Osteocyte (in vitro differentiated cells): ENCODE results near the gene LUC7L. TPM values are rescaled to one million over a fixed set of nuclear protein-coding genes. Genes with fewer than 3 reads are reported as not detected.

ENCODE experiments used
- DNase-seq: peaks from one replicate; pipeline ENCODE4 v3.0.0; 2021; ENCODE audit warnings: mixed read lengths; ENCODE audit not compliant: unreplicated experiment; ENCODE audit errors: extremely low spot score
- H3K27ac Mint-ChIP-seq: one replicate; pipeline ENCODE4 v1.8.0; 2021; ENCODE audit warnings: mild to moderate bottlenecking, mixed read lengths; ENCODE audit not compliant: unreplicated experiment
- H3K27me3 Mint-ChIP-seq: one replicate; pipeline ENCODE4 v1.8.0; 2021; ENCODE audit warnings: mixed read lengths; ENCODE audit not compliant: unreplicated experiment
- H3K36me3 Mint-ChIP-seq: one replicate; pipeline ENCODE4 v1.8.0; 2021; ENCODE audit warnings: mixed read lengths; ENCODE audit not compliant: unreplicated experiment
- H3K4me1 Mint-ChIP-seq: one replicate; pipeline ENCODE4 v1.8.0; 2021; ENCODE audit warnings: mixed read lengths; ENCODE audit not compliant: unreplicated experiment
- H3K4me3 Mint-ChIP-seq: one replicate; pipeline ENCODE4 v1.8.0; 2021; ENCODE audit warnings: mild to moderate bottlenecking, moderate library complexity, mixed read lengths; ENCODE audit not compliant: unreplicated experiment
- H3K9me3 Mint-ChIP-seq: one replicate; pipeline ENCODE4 v1.8.0; 2021; ENCODE audit warnings: mixed read lengths; ENCODE audit not compliant: unreplicated experiment
- CTCF ChIP-seq: fragments of 200-600 bp; sonication (generic); IDR thresholded peaks from 2 replicates; pipeline ENCODE4 v1.5.0; 2021; ENCODE audit warnings: antibody characterized with exemption, mild to moderate bottlenecking, moderate library complexity
- total RNA-seq: library from RNA; stranded (reverse); gene quantifications from 2 replicates; pipeline ENCODE4 v1.2.1, GENCODE V29; 2021

Gene LUC7L
- total RNA-seq, 1 donor from 2014 or later: 104 TPM

DNA sequence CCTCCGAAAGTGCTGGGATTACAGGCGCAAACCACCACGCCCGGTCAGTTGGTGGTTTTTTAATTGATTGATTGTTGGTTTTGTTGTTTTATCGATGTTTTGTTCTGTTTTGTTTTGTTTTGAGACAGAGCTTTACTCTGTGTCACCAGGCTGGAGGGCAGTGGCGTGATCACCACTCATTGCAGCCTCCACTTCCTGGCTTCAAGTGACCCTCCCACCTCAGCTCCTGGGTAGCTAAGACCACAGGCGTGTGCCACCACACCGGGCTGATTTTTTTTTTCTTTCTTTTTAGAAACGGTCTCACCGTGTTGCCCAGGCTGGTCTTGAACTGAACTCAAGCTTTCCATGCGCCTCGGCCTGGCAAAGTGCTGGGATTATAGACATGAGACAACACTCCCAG lies 17.8 kb upstream of the LUC7L start:
- Mint-ChIP-seq H3K4me3 (no peak overlapping the region), H3K27ac (no peak overlapping the region), H3K36me3 (peaks cover 7% of the 10 kb centered on the region), H3K4me1 (peaks cover 6% of the 10 kb centered on the region), H3K9me3 (no peaks in the 10 kb centered on the region), H3K27me3 (no peaks in the 10 kb centered on the region)
- no peak for TF ChIP-seq CTCF
- no peak for DNase-seq

DNA sequence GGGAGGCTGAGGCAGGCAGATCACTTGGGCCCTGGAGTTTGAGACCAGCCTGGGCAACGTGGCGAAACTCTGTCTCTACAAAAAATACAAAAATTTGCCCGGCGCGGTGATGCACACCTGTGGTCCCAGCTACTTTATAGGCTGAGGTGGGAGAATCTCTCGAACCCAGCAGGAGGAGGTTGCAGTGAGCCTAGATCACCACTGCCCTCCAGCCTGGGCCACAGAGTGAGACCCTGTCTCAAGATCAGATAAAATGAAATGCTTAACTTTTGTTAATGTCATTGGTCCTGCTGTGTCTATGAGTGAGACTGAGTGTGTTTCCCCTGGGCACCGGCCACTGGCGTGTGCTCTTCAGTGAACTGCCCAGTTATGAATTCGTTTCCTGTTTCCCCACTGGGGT lies 15.9 kb upstream of the LUC7L start:
- H3K27me3 Mint-ChIP-seq: no peaks in the 10 kb centered on the region
- H3K36me3 Mint-ChIP-seq: no peaks in the 10 kb centered on the region
- peak overlapping the region; percentile 15 for H3K27ac Mint-ChIP-seq
- DNase-seq: no peak
- no peak overlapping the region for H3K4me3 Mint-ChIP-seq
- peaks cover 6% of the 10 kb centered on the region for H3K4me1 Mint-ChIP-seq
- TF ChIP-seq CTCF: no peak
- no peaks in the 10 kb centered on the region for H3K9me3 Mint-ChIP-seq

- no peak for TF ChIP-seq CTCF
- H3K4me1 Mint-ChIP-seq: peaks cover 6% of the 10 kb centered on the region
- H3K4me3 Mint-ChIP-seq: no peak overlapping the region
- H3K27me3 Mint-ChIP-seq: no peaks in the 10 kb centered on the region
- H3K36me3 Mint-ChIP-seq: no peaks in the 10 kb centered on the region
- H3K27ac Mint-ChIP-seq: no peak overlapping the region
- no peaks in the 10 kb centered on the region for H3K9me3 Mint-ChIP-seq
- no peak for DNase-seq
These were observed 14.1 kb upstream of the LUC7L start for GRCh38 chr16:243348-243747.

- Mint-ChIP-seq H3K27me3 (no peaks in the 10 kb centered on the region), H3K9me3 (no peaks in the 10 kb centered on the region), H3K4me3 (no peak overlapping the region), H3K4me1 (peaks cover 6% of the 10 kb centered on the region), H3K36me3 (no peaks in the 10 kb centered on the region), H3K27ac (no peak overlapping the region)
- no peak for TF ChIP-seq CTCF
- DNase-seq: no peak
These were observed 13.0 kb upstream of the LUC7L start for GRCh38 chr16:242281-242680.

DNA sequence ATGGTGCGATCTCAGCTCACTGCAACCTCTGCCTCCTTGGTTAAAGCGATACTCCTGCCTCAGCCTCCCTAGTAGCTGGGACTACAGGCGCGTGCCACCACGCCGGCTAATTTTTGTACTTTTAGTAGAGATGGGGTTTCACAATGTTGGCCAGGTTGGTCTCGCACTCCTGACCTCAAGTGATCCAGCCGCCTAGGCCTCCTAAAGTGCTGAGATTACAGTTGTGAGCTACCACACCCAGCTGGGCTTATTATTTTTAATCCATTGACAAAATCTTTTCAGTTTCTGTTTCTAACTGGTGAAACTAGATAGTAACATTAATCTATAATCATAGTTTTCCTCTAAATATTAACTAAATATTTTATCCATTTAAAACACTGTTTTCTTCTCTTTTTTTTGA lies 11.3 kb upstream of the LUC7L start:
- no peaks in the 10 kb centered on the region for H3K36me3 Mint-ChIP-seq
- H3K27ac Mint-ChIP-seq: no peak overlapping the region
- no peaks in the 10 kb centered on the region for H3K9me3 Mint-ChIP-seq

More for the DNA sequence above, 11.3 kb upstream of the LUC7L start:
- peaks cover 8% of the 10 kb centered on the region for H3K4me1 Mint-ChIP-seq
- DNase-seq: no peak
- no peak overlapping the region for H3K4me3 Mint-ChIP-seq
- TF ChIP-seq CTCF: no peak
- no peaks in the 10 kb centered on the region for H3K27me3 Mint-ChIP-seq
